Loucy (cell line): ENCODE measurements around the gene HDHD3.

ENCODE experiments used
- H2AFZ ChIP-seq: fragments of 200-600 bp; sonication (generic); 2 replicates; pipeline ENCODE4 v1.6.0; 2016; ENCODE audit warnings: antibody characterized with exemption, mild to moderate bottlenecking, low read length, moderate library complexity
- H3F3A ChIP-seq: fragments of 200-600 bp; 2 replicates; pipeline ENCODE4 v1.6.0; 2016; ENCODE audit warnings: antibody characterized with exemption, low read depth, mild to moderate bottlenecking
- H3K27me3 ChIP-seq: fragments of 200-600 bp; sonication (generic); 2 replicates; pipeline ENCODE4 v1.6.1; 2014; ENCODE audit warnings: low read length, mild to moderate bottlenecking; ENCODE audit not compliant: insufficient read depth, poor library complexity, severe bottlenecking
- H3K36me3 ChIP-seq: fragments of 200-600 bp; sonication (generic); 2 replicates; pipeline ENCODE4 v1.6.1; 2016; ENCODE audit warnings: low read length; ENCODE audit not compliant: insufficient read depth
- H3K4me1 ChIP-seq: fragments of 200-600 bp; sonication (generic); 2 replicates; pipeline ENCODE4 v1.5.1; 2014; ENCODE audit warnings: low read length, mild to moderate bottlenecking; ENCODE audit not compliant: insufficient read depth, poor library complexity, severe bottlenecking
- H3K4me2 ChIP-seq: fragments of 200-600 bp; sonication (generic); 2 replicates; pipeline ENCODE4 v1.6.0; 2014; ENCODE audit warnings: antibody characterized with exemption, low read length, low read depth, mild to moderate bottlenecking; ENCODE audit not compliant: poor library complexity, severe bottlenecking
- H3K4me3 ChIP-seq: fragments of 200-600 bp; sonication (generic); 2 replicates; pipeline ENCODE4 v1.5.1; 2014; ENCODE audit warnings: low read length, mild to moderate bottlenecking, mixed read lengths; ENCODE audit not compliant: poor library complexity, severe bottlenecking
- H3K79me2 ChIP-seq: fragments of 200-600 bp; sonication (generic); 2 replicates; pipeline ENCODE4 v1.6.1; 2014; ENCODE audit warnings: low read length; ENCODE audit not compliant: insufficient read depth
- H3K9ac ChIP-seq: fragments of 200-600 bp; sonication (generic); 2 replicates; pipeline ENCODE4 v1.6.0; 2014; ENCODE audit warnings: mild to moderate bottlenecking, low read depth, low read length, moderate library complexity; ENCODE audit not compliant: poor library complexity, severe bottlenecking
- H3K9me2 ChIP-seq: fragments of 200-600 bp; sonication (generic); replicated peaks from 2 replicates; pipeline ENCODE4 v1.6.1; 2016; ENCODE audit warnings: low read depth, low read length, mixed read lengths
- H3K9me3 ChIP-seq: fragments of 200-600 bp; sonication (generic); 2 replicates; pipeline ENCODE4 v1.6.1; 2014; ENCODE audit warnings: mild to moderate bottlenecking, antibody characterized with exemption, low read length, low read depth; ENCODE audit not compliant: insufficient read depth
- H4K20me1 ChIP-seq: fragments of 200-600 bp; sonication (generic); 2 replicates; pipeline ENCODE4 v1.6.0; 2014; ENCODE audit warnings: antibody characterized with exemption, low read length, mild to moderate bottlenecking; ENCODE audit not compliant: insufficient read depth, poor library complexity, severe bottlenecking
- EZH2phosphoT487 ChIP-seq: fragments of 200-600 bp; IDR thresholded peaks from 2 replicates; pipeline ENCODE4 v1.6.1; 2018; ENCODE audit warnings: antibody characterized with exemption, mild to moderate bottlenecking, moderate library complexity, borderline replicate concordance
- TF ChIP-seq, protein P1 (sequence below): fragments of 200-600 bp; sonication (generic); conservative IDR thresholded peaks from 2 replicates; pipeline ENCODE4 v1.5.1; 2014; ENCODE audit warnings: mild to moderate bottlenecking, antibody characterized with exemption, low read length

Gene HDHD3

DNA sequence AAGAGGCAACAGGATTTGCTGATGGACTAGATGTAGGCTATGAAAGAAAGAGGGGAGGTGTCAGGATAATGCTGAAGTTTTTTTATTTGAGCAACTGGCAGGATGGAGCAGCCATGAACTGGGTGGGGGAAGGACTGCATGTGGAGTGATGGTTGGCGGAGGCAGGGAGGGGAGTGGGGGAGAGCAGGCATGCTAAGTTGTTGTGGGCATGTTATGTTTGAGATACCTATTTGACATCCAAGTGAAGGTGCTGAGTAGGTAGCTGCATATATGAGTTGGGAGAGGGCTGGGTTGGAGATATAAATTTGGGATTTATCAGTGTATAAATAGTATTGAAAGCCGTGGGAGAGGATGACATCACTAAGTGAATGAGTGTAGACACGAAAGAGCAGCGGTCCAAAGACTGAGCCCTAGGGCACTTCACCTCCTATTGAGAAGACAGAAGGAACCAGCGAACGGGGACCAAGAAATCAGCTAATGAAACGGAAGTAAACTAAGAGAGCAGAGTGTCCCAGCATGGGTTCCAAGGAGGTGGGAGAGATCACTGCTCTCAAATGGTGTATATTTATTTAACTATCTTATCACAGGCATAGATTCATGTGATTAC lies 20.0 kb downstream of the HDHD3 start:
- Histone ChIP-seq H2AFZ (no peak overlapping the region; the same call in 1 of the 2 replicates), H3K36me3 (no peaks in the 10 kb centered on the region), H3K9me3 (no peaks in the 10 kb centered on the region), H3K79me2 (no peaks in the 10 kb centered on the region), H3K9me2 (no peaks in the 10 kb centered on the region), H3F3A (no peaks in the 10 kb centered on the region), H3K27me3 (no peaks in the 10 kb centered on the region), H3K4me3 (no peak overlapping the region), H3K9ac (no peak overlapping the region), H3K4me2 (no peak overlapping the region), H4K20me1 (no peaks in the 10 kb centered on the region), H3K4me1 (no peaks in the 10 kb centered on the region)
- TF ChIP-seq, protein P1, sequence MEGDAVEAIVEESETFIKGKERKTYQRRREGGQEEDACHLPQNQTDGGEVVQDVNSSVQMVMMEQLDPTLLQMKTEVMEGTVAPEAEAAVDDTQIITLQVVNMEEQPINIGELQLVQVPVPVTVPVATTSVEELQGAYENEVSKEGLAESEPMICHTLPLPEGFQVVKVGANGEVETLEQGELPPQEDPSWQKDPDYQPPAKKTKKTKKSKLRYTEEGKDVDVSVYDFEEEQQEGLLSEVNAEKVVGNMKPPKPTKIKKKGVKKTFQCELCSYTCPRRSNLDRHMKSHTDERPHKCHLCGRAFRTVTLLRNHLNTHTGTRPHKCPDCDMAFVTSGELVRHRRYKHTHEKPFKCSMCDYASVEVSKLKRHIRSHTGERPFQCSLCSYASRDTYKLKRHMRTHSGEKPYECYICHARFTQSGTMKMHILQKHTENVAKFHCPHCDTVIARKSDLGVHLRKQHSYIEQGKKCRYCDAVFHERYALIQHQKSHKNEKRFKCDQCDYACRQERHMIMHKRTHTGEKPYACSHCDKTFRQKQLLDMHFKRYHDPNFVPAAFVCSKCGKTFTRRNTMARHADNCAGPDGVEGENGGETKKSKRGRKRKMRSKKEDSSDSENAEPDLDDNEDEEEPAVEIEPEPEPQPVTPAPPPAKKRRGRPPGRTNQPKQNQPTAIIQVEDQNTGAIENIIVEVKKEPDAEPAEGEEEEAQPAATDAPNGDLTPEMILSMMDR: no peak
- no peak for TF ChIP-seq EZH2phosphoT487

DNA sequence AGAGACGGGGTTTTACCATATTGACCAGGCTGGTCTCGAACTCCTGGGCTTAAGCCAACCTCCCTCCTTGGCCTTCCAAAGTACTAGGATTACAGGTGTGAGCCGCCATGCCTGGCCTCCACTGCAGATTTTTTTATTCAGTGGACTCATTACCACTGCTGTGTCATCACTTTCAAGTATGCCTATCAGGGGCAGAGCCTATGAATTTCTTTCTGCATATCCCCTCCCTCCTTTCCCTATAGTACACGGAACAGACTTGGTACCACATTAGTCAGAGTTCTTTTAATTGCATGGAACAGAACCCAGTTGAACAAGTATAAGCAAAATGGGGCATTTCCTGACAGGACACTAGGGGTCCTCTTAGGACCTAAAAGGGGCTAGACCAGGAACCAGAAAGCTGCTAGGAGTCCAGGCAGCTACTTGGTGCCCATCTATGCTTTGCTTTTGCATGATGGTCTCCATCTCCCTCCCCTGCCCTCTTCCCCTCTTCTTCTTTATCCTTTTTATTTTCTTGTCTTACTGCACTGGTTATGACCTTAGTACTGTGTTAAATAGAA lies 21.7 kb downstream of the HDHD3 start:
- peaks cover 14% of the 10 kb centered on the region for H3K4me1 ChIP-seq
- no peaks in the 10 kb centered on the region for H3K9me3 ChIP-seq
- no peak overlapping the region for H3K9ac ChIP-seq
- H3K9me2 ChIP-seq: no peaks in the 10 kb centered on the region
- no peaks in the 10 kb centered on the region for H3K36me3 ChIP-seq
- no peaks in the 10 kb centered on the region for H3K79me2 ChIP-seq
- H3F3A ChIP-seq: no peaks in the 10 kb centered on the region
- TF ChIP-seq, protein P1: peak; percentile 42
- no peak for TF ChIP-seq EZH2phosphoT487
- H3K27me3 ChIP-seq: no peaks in the 10 kb centered on the region
- no peak overlapping the region for H3K4me3 ChIP-seq
- H2AFZ ChIP-seq: no peak overlapping the region
- no peaks in the 10 kb centered on the region for H4K20me1 ChIP-seq
- H3K4me2 ChIP-seq: no peak overlapping the region

DNA sequence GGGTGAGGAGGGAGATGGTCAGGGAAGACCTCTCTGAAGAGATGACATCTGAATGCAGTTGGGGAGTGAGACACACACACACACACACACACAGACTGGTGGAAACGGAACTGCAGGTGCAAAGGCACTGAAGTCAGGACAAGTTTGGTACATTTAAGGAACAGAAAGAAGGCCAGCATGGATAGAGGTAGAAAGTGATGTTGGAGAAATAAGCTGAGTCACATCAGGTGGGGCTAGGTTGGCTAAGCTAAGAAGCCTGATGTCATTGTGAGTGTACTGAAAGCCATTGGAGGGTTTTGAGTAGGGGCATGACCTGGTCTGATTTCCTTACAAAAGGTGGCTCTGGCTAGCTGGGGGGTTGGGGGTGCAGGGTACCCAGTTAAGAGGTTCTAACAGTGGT lies 24.4 kb downstream of the HDHD3 start:
- H2AFZ ChIP-seq: no peak overlapping the region
- TF ChIP-seq, protein P1: no peak
- TF ChIP-seq EZH2phosphoT487: no peak
- peaks cover 21% of the 10 kb centered on the region for H3K4me1 ChIP-seq
- no peaks in the 10 kb centered on the region for H3K36me3 ChIP-seq
- no peaks in the 10 kb centered on the region for H3K9me2 ChIP-seq
- H3K4me3 ChIP-seq: no peak overlapping the region
- H3K27me3 ChIP-seq: no peaks in the 10 kb centered on the region
- H3K9ac ChIP-seq: no peak overlapping the region
- no peak overlapping the region for H3K4me2 ChIP-seq
- peaks cover 2% of the 10 kb centered on the region; the same call in 1 of the 2 replicates for H3F3A ChIP-seq
- no peaks in the 10 kb centered on the region for H4K20me1 ChIP-seq
- no peaks in the 10 kb centered on the region for H3K9me3 ChIP-seq
- no peaks in the 10 kb centered on the region for H3K79me2 ChIP-seq
